ENCODE measurements around the gene SMYD3.
"Not testable (repeated sequence)": the region's sequence is repeated elsewhere in the genome, so short reads cannot be mapped to it uniquely, and the experiment has no call there.

SMYD3 gene

DNA sequence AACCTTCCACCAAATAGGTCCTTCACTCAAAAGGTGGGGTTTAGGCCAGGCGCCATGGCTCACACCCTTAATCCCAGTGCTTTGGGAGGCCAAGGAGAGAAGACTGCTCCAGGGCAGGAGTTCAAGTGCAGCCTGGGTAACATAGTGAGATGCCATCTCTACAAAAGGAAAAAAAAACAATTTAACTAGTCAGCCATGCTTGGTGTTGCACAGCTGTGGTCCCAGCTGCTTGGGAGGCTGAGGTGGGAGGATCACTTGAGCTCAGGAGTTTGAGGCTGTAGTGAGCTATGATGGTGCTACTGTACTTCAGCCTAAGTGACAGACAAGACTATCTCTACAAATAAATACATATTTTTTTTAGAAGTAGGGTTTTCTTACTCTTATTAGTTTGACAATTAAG is 734.8 kb downstream of the SMYD3 start:
- no peak overlapping the region for H3K4me3 ChIP-seq (ENCODE audit: low read depth, low read length)
- no peak for DNase-seq (ENCODE audit: low read depth)

DNA sequence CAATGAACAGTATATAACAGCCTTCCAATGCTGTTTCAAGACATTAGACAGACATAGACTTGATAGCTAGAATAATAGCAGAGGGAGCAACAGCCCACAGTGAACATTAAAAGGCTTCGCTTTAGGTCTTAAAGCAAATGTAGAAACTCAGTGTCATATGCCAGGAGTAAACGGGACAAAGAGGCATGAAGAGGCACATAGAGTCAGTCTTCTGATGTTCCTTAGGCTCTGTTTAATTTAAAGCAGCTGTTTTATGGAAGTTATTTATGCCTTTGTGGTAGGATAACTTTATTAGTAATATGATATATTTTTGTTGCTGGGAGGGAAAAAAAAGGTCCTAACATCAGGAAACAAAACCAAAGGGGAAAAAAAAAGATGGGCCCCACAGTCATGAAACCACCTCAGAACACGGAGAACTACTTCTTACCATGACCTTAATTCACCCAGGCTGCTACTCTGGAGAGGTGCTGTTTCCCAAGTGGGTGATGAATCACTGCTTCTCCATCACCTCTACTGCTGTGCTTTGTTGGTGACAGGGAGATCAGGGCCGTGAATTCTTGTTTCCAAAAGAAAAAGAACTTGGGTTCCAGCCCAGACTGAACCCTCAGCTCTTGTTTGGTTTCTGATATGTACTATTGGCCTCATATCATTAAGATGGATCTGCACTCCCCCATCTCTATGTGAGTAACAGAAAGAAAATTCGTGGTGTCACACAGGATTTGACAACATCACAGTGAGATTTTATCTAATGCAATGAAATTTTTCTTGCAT is 735.4 kb downstream of the SMYD3 start:
- DNase-seq (ENCODE audit: low read depth), result peak; percentile 98
- H3K4me3 ChIP-seq (ENCODE audit: low read depth, low read length), result no peak overlapping the region

- no peak overlapping the region for H3K4me3 ChIP-seq (ENCODE audit: low read depth, low read length)
- no peak for DNase-seq (ENCODE audit: low read depth)
Observed at GRCh38 chr1:245770156-245770555, 736.9 kb downstream of the SMYD3 start.

DNA sequence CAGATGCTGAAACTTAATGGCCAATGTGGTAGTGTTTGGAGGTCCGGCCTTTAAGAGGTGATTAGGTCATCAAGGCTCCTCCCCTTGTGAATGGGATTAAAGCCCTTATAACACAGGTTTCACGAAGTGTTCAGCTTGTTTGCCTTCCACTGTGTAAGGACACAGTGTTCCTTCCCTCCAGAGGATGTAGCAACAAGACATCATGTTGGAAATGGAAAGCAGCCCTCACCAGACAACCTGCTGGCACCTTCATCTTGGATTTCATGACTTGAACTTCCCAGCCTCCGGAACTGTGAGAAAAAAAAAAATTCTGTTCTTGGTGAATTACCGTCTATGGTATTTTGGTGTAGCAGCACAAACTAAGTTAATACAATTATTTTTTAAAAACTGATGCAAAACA is 738.5 kb downstream of the SMYD3 start:
- DNase-seq (ENCODE audit: low read depth), result no peak
- H3K4me3 ChIP-seq (ENCODE audit: low read depth, low read length), result no peak overlapping the region

DNA sequence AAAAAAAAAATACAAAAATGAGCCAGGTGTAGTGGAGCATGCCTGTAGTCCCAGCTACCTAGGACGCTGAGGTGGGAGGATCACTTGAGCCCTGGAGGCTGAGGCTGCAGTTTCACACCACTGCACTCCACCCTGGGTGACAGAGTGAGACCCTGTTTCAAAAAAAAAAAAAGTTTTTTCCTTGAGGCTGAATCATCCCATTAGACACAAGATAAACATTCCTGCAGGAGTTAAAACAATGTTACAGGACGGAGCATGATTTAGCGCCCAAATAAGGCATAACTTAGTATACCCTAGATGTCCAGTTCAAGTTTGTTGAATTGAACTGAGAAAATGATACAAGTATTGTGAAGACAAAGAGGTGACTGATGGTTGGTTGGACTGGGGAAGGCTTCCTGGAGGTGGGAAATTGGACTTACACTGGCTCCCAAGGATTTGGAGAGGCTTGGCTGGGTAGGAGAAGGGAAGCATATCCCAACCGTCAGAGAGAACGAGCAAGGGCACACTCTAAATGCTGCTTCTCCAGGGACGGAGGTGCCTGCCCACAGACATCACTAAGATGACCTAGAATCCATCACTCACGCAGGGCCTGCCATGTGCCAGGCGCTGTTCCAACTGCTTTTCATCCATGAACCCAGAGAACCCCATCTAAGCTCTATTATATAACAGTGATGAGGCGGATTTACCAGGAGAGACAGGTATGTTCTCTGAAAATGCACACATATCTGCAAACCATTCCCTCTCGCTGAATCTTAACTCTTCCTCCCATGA is 741.7 kb downstream of the SMYD3 start:
- peak; percentile 61 for DNase-seq (ENCODE audit: low read depth)
- no peak overlapping the region for H3K4me3 ChIP-seq (ENCODE audit: low read depth, low read length)

- H3K4me3 ChIP-seq (ENCODE audit: low read depth, low read length), result no peak overlapping the region
- no peak for DNase-seq (ENCODE audit: low read depth)
Observed at GRCh38 chr1:245763873-245764331, 743.2 kb downstream of the SMYD3 start.

DNA sequence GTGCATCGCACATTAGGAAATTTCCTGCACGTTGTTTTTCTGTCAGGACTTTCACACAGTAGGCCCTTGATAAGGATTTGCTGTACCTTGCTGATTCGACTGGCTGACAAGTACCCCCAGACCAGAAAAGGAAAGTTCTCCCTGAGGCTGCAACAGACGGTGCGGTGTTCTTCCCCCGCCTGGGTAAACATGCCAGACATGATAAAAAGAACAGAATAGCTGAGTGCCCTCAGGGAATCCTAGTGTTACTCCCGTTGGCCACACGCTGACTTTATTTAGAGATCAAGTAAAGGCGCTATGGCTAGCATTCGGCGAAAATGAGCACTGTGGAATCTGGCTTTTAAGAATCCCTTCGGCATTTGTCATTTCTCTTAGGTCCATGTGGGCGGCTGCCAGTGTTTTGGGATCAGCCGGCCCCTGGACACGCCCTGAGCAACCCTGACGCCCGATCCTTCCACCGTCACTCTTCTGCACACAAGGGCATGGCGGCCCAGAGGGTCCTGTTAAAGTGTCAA is 744.6 kb downstream of the SMYD3 start:
- H3K4me3 ChIP-seq (ENCODE audit: low read depth, low read length), result no peak overlapping the region
- DNase-seq (ENCODE audit: low read depth), result no peak

- no peak for DNase-seq (ENCODE audit: low read depth)
- no peak overlapping the region for H3K4me3 ChIP-seq (ENCODE audit: low read depth, low read length)
Observed at GRCh38 chr1:245760301-245760700, 746.8 kb downstream of the SMYD3 start.

DNA sequence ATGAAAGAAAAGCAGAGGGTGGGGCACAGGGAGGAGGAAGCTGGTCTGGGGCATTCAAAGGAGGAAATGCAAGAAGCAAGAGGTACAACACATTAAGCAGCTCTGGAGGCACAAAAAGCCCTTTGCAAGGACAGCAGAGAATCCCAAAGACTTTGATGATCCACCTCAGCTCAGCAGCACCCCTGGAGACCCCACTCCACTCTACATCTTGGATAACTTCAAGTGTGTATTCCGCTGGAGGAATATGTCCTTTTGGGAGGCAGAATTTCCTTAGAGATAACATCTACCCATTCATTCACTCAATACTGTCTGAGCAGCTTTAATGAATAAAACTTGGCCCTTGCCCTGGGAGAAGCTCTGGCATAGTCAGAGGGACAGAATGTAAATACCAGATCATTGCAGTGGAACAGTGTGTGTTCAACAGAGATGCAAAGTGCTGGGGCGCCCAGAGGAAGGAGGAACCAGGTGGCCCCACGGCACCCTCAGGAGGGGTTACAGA is 752.6 kb downstream of the SMYD3 start:
- DNase-seq (ENCODE audit: low read depth), result no peak
- H3K4me3 ChIP-seq (ENCODE audit: low read depth, low read length), result no peak overlapping the region

GRCh38 chr1:245753807-245754206 is 753.3 kb downstream of the SMYD3 start:
- no peak overlapping the region for H3K4me3 ChIP-seq (ENCODE audit: low read depth, low read length)

GRCh38 chr1:245752561-245752960 is 754.5 kb downstream of the SMYD3 start:
- no peak overlapping the region for H3K4me3 ChIP-seq (ENCODE audit: low read depth, low read length)
- DNase-seq (ENCODE audit: low read depth), result no peak

More at GRCh38 chr1:245753807-245754206, 753.3 kb downstream of the SMYD3 start:
- DNase-seq (ENCODE audit: low read depth), result no peak

- no peak overlapping the region for H3K4me3 ChIP-seq (ENCODE audit: low read depth, low read length)
- DNase-seq (ENCODE audit: low read depth), result no peak
Observed at GRCh38 chr1:245751726-245752470, 755.2 kb downstream of the SMYD3 start.

GRCh38 chr1:245751116-245751515 is 756.0 kb downstream of the SMYD3 start:
- DNase-seq (ENCODE audit: low read depth), result peak; percentile 43

GRCh38 chr1:245750261-245750660 is 756.8 kb downstream of the SMYD3 start:
- DNase-seq (ENCODE audit: low read depth), result no peak
- H3K4me3 ChIP-seq (ENCODE audit: low read depth, low read length), result no peak overlapping the region

More at GRCh38 chr1:245751116-245751515, 756.0 kb downstream of the SMYD3 start:
- no peak overlapping the region for H3K4me3 ChIP-seq (ENCODE audit: low read depth, low read length)

DNA sequence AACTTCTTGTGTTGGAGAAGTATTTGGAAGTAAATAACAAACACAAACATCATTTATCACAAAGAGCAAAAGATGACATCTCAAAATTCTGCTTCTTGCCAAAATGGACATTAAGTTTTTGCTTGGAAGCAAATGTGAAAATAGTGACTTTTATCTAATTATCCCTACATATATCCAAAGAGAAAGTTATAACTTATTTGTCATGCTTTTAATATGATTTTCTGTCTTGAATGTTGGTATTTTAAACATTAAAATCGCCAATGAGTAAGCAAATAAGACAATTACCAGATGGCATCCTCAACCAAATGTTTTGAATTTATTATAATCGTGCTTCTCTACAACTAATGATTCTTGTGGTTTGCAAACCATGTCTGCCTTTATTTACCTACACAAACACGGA is 758.0 kb downstream of the SMYD3 start:
- no peak for DNase-seq (ENCODE audit: low read depth)
- no peak overlapping the region for H3K4me3 ChIP-seq (ENCODE audit: low read depth, low read length)

DNA sequence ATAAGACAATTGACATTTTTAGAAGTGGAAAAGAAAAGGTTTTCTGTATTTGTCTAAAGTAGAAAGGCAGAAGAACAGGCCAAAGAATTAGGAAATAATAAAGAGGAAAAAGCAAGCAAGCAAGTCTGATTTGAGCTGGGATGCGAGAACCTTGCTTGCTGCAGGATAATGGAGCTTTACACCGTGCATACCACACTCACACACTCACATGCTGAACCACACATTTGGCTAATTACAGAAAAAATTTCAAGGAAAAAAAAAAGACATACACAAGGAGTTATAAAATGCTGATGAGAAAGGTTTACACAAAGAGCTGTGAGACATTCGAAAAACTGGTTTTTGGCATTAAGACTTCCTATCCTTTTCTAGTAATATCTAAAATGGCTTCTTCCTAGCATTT is 758.4 kb downstream of the SMYD3 start:
- no peak for DNase-seq (ENCODE audit: low read depth)
- H3K4me3 ChIP-seq (ENCODE audit: low read depth, low read length), result no peak overlapping the region

- no peak for DNase-seq (ENCODE audit: low read depth)
Observed at GRCh38 chr1:245748240-245748639, 758.8 kb downstream of the SMYD3 start.

GRCh38 chr1:245742896-245743295 is 764.2 kb downstream of the SMYD3 start:
- DNase-seq (ENCODE audit: low read depth), result peak; percentile 74
- H3K4me3 ChIP-seq (ENCODE audit: low read depth, low read length), result no peak overlapping the region

More at GRCh38 chr1:245748240-245748639, 758.8 kb downstream of the SMYD3 start:
- H3K4me3 ChIP-seq (ENCODE audit: low read depth, low read length), result no peak overlapping the region

DNA sequence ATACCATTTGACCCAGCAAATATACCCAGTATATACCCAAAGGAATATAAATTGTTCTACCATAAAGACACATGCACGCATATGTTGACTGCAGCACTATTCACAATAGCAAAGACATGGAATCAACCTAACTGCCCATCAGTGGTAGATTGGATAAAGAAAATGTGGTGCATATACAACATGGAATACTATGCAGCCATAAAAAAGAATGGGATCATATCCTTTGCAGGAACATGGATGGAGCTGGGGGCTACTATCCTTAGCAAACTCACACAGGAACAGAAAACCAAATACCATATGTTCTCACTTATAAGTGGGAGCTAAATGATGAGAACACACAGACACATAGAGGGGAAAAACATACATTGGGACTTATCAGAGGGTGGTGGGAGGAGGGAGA is 766.7 kb downstream of the SMYD3 start:
- H3K4me3 ChIP-seq (ENCODE audit: low read depth, low read length); DNase-seq (ENCODE audit: low read depth): not testable (repeated sequence)

GRCh38 chr1:245730801-245731200 is 776.3 kb downstream of the SMYD3 start:
- no peak for DNase-seq (ENCODE audit: low read depth)
- no peak overlapping the region for H3K4me3 ChIP-seq (ENCODE audit: low read depth, low read length)

Data from skeletal muscle cell (primary cell).